Peyer's patch (tissue), 4 donors: ENCODE measurements around the gene MARCHF2. TPM values are rescaled to one million over a fixed set of nuclear protein-coding genes. Genes with fewer than 3 reads are reported as not detected.
"Not testable (repeated sequence)": the region's sequence is repeated elsewhere in the genome, so short reads cannot be mapped to it uniquely, and the experiment has no call there.

Source experiments
- DNase-seq, 3 donors: peaks; one replicate each; pipeline ENCODE4 v3.0.0-alpha.2; 2017 to 2019
- H3K27ac ChIP-seq, 4 donors: fragments of 200-600 bp; sonication (generic); one replicate each; pipeline ENCODE4 v1.5.1; 2016 to 2019
- H3K27me3 ChIP-seq, 2 donors: fragments of 200-600 bp; sonication (generic); one replicate each; pipeline ENCODE4 v1.5.1; 2019
- H3K36me3 ChIP-seq, 3 donors: fragments of 200-600 bp; sonication (generic); one replicate each; pipeline ENCODE4 v1.5.1; 2016 to 2019
- H3K4me1 ChIP-seq, 4 donors: fragments of 200-600 bp; sonication (generic); one replicate each; pipeline ENCODE4 v1.5.1; 2016 to 2019
- H3K4me3 ChIP-seq, 4 donors: fragments of 200-600 bp; sonication (generic); 1 replicate in 3 of 4; 2 replicates in 1 of 4; pipeline ENCODE4 v1.5.1; 2016 to 2019; ENCODE audit warnings: mild to moderate bottlenecking in 1 of 4
- H3K9me3 ChIP-seq, 4 donors: fragments of 200-600 bp; sonication (generic); one replicate each; pipeline ENCODE4 v1.5.1; 2016 to 2019; ENCODE audit warnings: mild to moderate bottlenecking in 1 of 4
- CTCF ChIP-seq, 6 experiments: fragments of 450-650 bp in 4 of 6; fragments of 200-600 bp in 2 of 6; sonication (generic) in 1 of 6; IDR thresholded peaks; one replicate each; pipeline ENCODE4 v1.5.1; 2017 to 2019; ENCODE audit warnings: antibody characterized with exemption in 6 of 6, mild to moderate bottlenecking in 3 of 6, moderate library complexity in 1 of 6
- POLR2A ChIP-seq, 2 donors: fragments of 450-650 bp; IDR thresholded peaks; one replicate each; pipeline ENCODE4 v1.5.1; 2017; ENCODE audit warnings: antibody characterized with exemption in 2 of 2, mild to moderate bottlenecking in 2 of 2, moderate library complexity in 2 of 2
- total RNA-seq, 4 donors: library from RNA; depleted of rRNA; stranded (reverse); fragments of >200 nt; gene quantifications; one replicate each; pipeline ENCODE4 v1.1.0, GENCODE V29; 2016

MARCHF2 gene
- total RNA-seq, 4 donors from 2014 or later, result 53.5 to 97.4 (median 68.9) TPM

DNA sequence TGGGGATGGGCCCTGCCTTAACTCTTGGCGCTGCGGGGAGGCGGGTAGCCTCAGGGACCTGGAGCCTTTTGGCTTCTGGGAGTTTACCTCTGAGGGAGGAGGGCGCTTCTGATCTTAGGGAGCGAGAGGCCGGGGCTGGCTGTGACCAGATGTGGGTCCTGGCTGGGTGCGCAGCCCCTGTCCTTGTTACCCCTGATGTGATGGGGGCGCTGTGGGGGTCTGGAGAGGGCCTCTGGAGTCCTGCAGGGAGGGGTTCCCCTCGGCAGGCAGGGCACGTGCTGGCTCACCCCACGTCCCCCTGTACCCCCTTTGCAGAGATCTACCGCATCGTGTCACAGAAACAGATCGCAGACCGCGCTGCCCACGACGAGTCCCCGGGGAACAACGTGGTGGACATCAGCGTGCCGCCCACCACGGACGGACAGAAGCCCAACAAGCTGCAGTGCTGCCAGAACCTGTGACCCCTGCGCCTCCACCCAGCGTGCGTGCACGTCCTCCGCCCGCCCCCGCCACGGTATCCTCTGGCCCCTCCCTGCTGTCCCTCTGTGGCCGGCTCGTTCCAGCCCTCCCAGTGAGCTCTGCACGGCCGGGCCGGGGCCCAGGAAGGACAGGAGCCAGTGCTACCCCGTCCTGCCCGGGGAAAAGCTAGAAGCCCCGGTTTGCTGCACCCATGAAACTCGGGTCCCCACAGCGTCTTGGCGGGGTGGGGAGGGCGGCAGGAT lies 9.8 kb upstream of the MARCHF2 start:
- peak overlapping the region in 1 of 4 donors; percentile 56 for H3K27ac ChIP-seq
- H3K36me3 ChIP-seq, result peaks cover 0 to 54% (median 0%) of the 10 kb centered on the region in 3 donors

DNA sequence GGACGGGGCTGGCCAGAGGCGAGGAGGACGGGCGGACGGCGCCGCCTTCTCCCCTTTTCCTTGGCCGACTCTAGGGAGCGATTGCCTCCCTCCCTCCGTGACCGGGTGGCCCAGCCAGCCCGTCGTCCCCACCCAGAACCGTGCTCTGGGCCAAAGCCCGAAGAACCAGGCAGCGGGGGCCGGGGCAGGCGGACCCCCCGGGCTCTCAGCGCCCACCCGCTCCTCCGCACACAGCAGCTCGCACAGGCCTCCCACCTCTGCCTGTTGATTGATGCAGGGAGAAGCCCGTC lies 9.3 kb upstream of the MARCHF2 start:
- no peak for DNase-seq
- Histone ChIP-seq H3K36me3 (peaks cover 0 to 54% (median 0%) of the 10 kb centered on the region in 3 donors), H3K4me3 (peak overlapping the region in 1 of 4 donors; percentile 19)

More for the DNA sequence above, 9.8 kb upstream of the MARCHF2 start:
- Histone ChIP-seq H3K4me3 (peak overlapping the region in 1 of 4 donors; percentile 19), H3K9me3 (no peaks in the 10 kb centered on the region), H3K4me1 (peaks cover 0 to under 1% (median 0%) of the 10 kb centered on the region in 4 donors), H3K27me3 (no peaks in the 10 kb centered on the region)
- no peak for DNase-seq
- TF ChIP-seq CTCF (IDR thresholded peaks at IDR 0.05), result no peak
- TF ChIP-seq POLR2A (IDR thresholded peaks at IDR 0.05), result no peak

GRCh38 chr19:8404391-8405151 lies 8.5 kb upstream of the MARCHF2 start:
- no peak overlapping the region for H3K4me3 ChIP-seq
- H3K4me1 ChIP-seq, result no peaks in the 10 kb centered on the region
- peak overlapping the region in 1 of 4 donors; percentile 56 for H3K27ac ChIP-seq
- DNase-seq, result no peak
- H3K36me3 ChIP-seq, result peaks cover 0 to 51% (median 0%) of the 10 kb centered on the region in 3 donors
- H3K9me3 ChIP-seq, result no peaks in the 10 kb centered on the region
- TF ChIP-seq CTCF (IDR thresholded peaks at IDR 0.05) (no peak), POLR2A (IDR thresholded peaks at IDR 0.05) (no peak)
- H3K27me3 ChIP-seq, result no peaks in the 10 kb centered on the region

More for the DNA sequence above, 9.3 kb upstream of the MARCHF2 start:
- Histone ChIP-seq H3K4me1 (no peaks in the 10 kb centered on the region), H3K27me3 (no peaks in the 10 kb centered on the region), H3K27ac (peak overlapping the region in 1 of 4 donors; percentile 56), H3K9me3 (no peaks in the 10 kb centered on the region)
- TF ChIP-seq CTCF (IDR thresholded peaks at IDR 0.05) (no peak), POLR2A (IDR thresholded peaks at IDR 0.05) (no peak)

GRCh38 chr19:8410718-8411117 lies 2.4 kb upstream of the MARCHF2 start:
- H3K4me1 ChIP-seq, result peaks cover 0 to 12% (median 5%) of the 10 kb centered on the region in 4 donors
- not testable (repeated sequence) for H3K9me3 ChIP-seq, H3K36me3 ChIP-seq, H3K27ac ChIP-seq, H3K27me3 ChIP-seq, H3K4me3 ChIP-seq, DNase-seq

- DNase-seq, result no peak
- H3K9me3 ChIP-seq, result no peaks in the 10 kb centered on the region
- H3K36me3 ChIP-seq, result no peaks in the 10 kb centered on the region
- TF ChIP-seq POLR2A (IDR thresholded peaks at IDR 0.05) (no peak), CTCF (IDR thresholded peaks at IDR 0.05) (no peak)
- H3K27me3 ChIP-seq, result no peaks in the 10 kb centered on the region
- H3K4me3 ChIP-seq, result peak overlapping the region; percentile 72 to 97 (median 83)
- peak overlapping the region; percentile 65 to 80 (median 74) for H3K27ac ChIP-seq
- H3K4me1 ChIP-seq, result peaks cover 0 to 15% (median 5%) of the 10 kb centered on the region in 4 donors
Measured at GRCh38 chr19:8413629-8413995, 507 bp downstream of the MARCHF2 start.

DNA sequence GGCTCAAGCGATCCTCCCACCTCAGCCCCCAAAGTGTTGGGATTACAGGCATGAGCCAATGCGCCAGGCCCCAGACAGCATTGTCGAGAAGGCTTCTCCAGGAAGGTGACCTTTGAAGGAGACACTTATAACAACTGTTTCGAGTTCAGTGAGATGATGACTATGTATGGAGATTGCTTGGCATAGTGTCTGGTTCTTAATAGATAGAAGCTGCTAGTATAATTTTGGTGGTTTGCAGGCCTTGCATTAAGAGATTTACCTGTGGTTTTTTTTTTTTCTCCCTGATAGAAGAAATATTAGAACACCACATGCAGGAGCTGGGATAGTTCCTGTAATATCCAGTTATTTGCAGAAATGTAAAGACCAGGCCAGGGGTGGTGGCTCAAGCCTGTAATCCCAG lies 3.7 kb downstream of the MARCHF2 start:
- H3K27me3 ChIP-seq, result no peaks in the 10 kb centered on the region
- H3K27ac ChIP-seq, result peak overlapping the region in 1 of 4 donors; percentile 31
- peaks cover 0 to 15% (median 5%) of the 10 kb centered on the region in 4 donors for H3K4me1 ChIP-seq
- DNase-seq, result no peak
- H3K4me3 ChIP-seq, result no peak overlapping the region
- H3K36me3 ChIP-seq, result peaks cover 0 to 4% (median 0%) of the 10 kb centered on the region in 3 donors
- no peaks in the 10 kb centered on the region for H3K9me3 ChIP-seq
- no peak for TF ChIP-seq CTCF (IDR thresholded peaks at IDR 0.05)
- no peak for TF ChIP-seq POLR2A (IDR thresholded peaks at IDR 0.05)
